NCI-H526 (cell line): ENCODE measurements around the gene NUP155.
"Not testable (repeated sequence)": the region's sequence is repeated elsewhere in the genome, so short reads cannot be mapped to it uniquely, and the experiment has no call there.

ENCODE experiments used
- DNase-seq, 2 experiments: peaks; one replicate each; lab custom pipeline; 2025; lab: John Stamatoyannopoulos, UW

NUP155 gene

GRCh38 chr5:37283214-37283820 is 87.6 kb downstream of the NUP155 start:
- no peak for DNase-seq

GRCh38 chr5:37275511-37275910 is 95.4 kb downstream of the NUP155 start:
- no peak for DNase-seq

DNA sequence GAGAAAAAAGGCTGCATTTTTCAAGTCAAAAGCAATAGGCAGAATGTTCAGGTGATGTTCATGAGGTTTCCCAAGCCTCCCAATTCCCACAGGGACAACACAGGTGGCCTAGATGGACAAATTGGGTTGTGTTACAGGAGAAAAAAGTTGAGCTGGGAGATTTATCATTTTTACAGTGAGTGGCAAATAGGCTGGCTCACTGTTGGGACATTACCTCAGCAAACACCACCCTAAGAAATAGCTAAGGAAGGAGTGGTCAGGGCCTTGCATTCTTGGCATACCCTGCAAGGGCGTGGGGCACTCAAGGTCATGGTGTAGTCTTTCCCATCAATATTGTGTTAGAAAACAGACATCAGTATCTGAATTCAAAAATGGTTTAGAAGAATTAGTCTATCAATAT is 98.4 kb downstream of the NUP155 start:
- DNase-seq: no peak

GRCh38 chr5:37268100-37268499 is 102.8 kb downstream of the NUP155 start:
- DNase-seq: not testable (repeated sequence)

GRCh38 chr5:37255774-37256358 is 115.0 kb downstream of the NUP155 start:
- no peak for DNase-seq

- DNase-seq: no peak
Observed at GRCh38 chr5:37254581-37254980, 116.3 kb downstream of the NUP155 start.

- no peak for DNase-seq
Observed at GRCh38 chr5:37251665-37252064, 119.2 kb downstream of the NUP155 start.

- DNase-seq: no peak
Observed at GRCh38 chr5:37249815-37250164, 121.1 kb downstream of the NUP155 start.

GRCh38 chr5:37248970-37249814 is 121.7 kb downstream of the NUP155 start, which contains the start of gene CPLANE1:
TSS of gene CPLANE1 (minus strand) at chr5:37249376. CDS start at chr5:37247698, 1,678 bp downstream.
- DNase-seq: peak; percentile 73 to 96

DNA sequence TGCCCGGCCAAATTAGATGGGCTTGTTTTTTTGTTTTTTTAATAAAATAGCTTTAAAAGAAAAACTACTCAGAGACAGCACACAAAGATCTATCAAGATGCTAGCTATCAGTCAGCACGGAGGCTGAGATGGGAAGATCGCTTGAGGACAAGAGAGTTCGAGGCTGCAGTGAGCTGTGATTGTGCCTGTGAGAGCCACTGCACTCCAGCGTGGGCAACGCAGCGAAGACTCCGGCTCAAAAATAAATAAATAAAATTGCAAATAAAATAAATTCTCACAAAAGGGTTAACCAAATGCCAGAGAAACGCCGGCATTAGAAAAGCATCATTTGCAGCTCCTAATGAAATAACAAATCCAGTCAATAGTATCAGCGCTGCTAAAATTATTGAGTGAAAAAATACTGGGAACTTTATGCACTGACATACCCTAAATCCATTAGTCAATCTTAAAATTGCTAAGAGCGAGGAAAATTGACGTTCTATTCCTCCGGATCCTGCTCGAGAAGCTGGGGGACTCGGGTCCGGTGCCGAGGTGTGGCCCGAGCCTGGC is 122.4 kb downstream of the NUP155 start:
- DNase-seq: peak in 1 of 2 experiments; percentile 54

- no peak for DNase-seq
Observed at GRCh38 chr5:37247496-37247895, 123.4 kb downstream of the NUP155 start.

DNA sequence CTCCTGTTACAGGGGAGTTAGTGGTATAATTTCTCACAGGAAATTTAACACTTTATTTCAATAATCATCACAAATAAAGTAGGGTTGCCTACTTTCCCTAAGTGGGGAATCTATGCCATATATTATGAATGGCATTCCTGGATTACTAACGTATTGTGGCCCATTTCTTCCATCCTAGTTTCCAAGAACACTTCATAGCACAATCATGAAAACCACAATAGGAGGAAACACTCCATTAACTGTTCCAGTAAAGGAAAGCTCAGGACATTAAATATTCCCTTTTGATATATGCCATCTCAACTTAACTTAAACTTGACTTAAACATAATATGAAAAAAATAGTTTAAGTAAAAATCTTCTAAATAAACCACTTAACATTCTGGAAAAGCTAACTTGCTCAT is 123.9 kb downstream of the NUP155 start:
- no peak for DNase-seq
